ENCODE measurements around the gene SLC35A2. TPM values are rescaled to one million over a fixed set of nuclear protein-coding genes. Genes with fewer than 3 reads are reported as not detected.

Gene SLC35A2
- total RNA-seq, 1 donor from 2014 or later, result 21.9 TPM

DNA sequence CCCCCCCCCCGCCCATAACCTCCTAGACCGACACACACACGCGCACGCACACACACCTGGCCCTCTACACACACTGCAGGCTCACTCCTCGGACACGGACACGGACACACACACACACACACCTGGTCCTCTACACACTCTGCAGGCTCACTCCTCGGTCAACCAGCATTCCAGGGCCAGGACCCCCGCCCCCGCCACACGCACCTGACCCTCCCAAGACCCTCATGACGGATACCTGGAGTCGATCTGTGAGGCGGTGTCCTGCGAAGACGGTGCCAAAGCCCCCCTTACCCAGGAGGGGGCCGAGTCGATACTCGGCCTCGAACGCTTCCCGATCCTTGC lies 6.8 kb upstream of the SLC35A2 start:
- peak overlapping the region; percentile 56 for H3K4me3 ChIP-seq (ENCODE audit: low read depth, low read length)
- DNase-seq (ENCODE audit: low read depth) (no peak), FAIRE-seq (no peak)
- H3K36me3 ChIP-seq (ENCODE audit: control insufficient read depth, insufficient read depth, low read length), result peaks cover 4% of the 10 kb centered on the region
- TF ChIP-seq, protein P1, sequence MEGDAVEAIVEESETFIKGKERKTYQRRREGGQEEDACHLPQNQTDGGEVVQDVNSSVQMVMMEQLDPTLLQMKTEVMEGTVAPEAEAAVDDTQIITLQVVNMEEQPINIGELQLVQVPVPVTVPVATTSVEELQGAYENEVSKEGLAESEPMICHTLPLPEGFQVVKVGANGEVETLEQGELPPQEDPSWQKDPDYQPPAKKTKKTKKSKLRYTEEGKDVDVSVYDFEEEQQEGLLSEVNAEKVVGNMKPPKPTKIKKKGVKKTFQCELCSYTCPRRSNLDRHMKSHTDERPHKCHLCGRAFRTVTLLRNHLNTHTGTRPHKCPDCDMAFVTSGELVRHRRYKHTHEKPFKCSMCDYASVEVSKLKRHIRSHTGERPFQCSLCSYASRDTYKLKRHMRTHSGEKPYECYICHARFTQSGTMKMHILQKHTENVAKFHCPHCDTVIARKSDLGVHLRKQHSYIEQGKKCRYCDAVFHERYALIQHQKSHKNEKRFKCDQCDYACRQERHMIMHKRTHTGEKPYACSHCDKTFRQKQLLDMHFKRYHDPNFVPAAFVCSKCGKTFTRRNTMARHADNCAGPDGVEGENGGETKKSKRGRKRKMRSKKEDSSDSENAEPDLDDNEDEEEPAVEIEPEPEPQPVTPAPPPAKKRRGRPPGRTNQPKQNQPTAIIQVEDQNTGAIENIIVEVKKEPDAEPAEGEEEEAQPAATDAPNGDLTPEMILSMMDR (IDR thresholded peaks at IDR 0.05; ENCODE audit: insufficient read depth, low read length, severe bottlenecking), result no peak
- no peaks in the 10 kb centered on the region for H3K27me3 ChIP-seq (ENCODE audit: control insufficient read depth, insufficient read depth, low read length)

DNA sequence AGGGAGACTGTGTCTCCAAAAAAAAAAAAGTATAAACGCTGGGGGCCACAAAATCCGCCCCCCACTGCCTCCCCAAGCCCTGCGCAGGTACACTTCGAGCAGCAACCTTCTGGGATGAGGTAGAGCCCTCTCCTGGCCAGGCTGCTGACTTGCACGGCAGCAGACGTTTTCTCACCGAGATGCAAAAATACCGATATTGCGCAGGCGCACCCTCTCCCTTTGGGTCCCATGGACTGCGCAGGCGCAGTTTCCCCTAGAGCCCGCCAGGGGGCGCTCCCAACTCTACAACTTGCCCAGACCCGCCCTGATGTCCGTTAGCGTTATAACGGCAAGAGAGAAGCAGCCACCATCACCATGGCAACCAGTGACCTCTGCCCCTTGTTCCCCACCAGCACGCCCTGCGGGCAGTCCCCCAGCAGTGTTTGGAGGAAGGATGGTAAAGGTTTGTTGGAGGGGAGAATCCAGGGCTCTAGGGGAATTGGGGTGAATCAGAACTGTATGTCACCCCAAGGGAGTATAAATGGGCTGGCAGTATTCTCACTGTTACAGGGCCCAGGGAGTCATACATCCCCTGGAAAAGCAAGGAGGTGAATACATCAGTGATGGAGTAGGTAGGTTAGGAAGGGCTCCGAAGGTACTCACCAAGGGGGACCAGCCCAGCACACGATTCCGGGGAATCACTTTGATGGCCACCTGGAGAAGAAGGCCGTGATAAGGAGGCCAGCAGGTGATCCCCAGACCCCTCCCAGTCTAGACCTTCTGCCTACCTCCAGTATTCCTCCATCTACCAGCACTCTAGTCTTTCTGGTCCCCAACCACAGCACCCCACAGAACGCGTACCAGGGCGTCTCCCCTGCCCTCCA lies 5.9 kb upstream of the SLC35A2 start:
- FAIRE-seq (no peak), DNase-seq (ENCODE audit: low read depth) (peak; percentile 79)
- Histone ChIP-seq H3K36me3 (ENCODE audit: control insufficient read depth, insufficient read depth, low read length) (peaks cover 3% of the 10 kb centered on the region), H3K4me3 (ENCODE audit: low read depth, low read length) (peak overlapping the region; percentile 56), H3K27me3 (ENCODE audit: control insufficient read depth, insufficient read depth, low read length) (no peaks in the 10 kb centered on the region)
- TF ChIP-seq, protein P1 (IDR thresholded peaks at IDR 0.05; ENCODE audit: insufficient read depth, low read length, severe bottlenecking), result peak; percentile 89

DNA sequence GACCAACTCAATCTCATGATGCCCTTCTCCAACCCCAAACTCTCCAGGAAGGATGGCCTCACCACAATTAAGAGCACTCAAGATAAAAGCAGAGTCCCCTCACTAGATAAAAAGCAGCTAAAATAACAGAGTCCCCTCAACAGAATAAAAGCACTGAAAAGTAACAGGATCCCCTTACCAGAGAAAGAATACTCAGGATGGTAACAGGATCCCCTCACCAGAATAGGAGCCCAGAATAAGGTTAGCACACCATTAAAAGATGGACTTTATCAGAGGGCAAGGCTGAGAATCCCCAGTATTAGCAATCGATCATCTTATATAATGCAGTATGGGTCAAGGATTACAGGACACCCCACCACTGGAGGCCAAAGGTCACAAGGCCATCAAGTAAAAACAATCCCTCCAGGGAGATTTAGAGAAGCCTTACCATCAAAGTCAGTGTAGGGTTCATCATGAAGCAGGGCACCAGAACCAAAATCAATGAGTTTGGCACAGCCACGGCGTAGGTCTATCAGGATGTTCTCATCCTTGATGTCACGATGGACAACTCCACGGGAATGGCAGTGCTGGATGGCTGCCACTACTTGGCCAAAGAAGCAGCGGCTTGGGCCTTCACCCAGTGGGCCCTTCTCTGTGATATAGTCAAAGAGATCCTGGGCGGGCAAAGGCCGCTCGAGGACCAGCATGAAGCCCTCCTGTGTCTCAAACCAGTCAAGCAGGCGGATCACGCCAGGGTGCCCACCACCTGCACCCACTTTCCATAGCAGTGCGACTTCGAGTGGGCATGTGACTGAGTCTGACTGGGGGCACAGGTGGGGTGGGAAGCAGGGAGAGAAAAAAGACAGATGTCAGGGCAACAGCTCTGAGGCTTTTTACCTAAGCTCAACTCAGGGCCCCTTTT lies 3.4 kb upstream of the SLC35A2 start:
- DNase-seq (ENCODE audit: low read depth) (no peak), FAIRE-seq (no peak)
- TF ChIP-seq, protein P1 (IDR thresholded peaks at IDR 0.05; ENCODE audit: insufficient read depth, low read length, severe bottlenecking), result no peak
- H3K4me3 ChIP-seq (ENCODE audit: low read depth, low read length), result no peak overlapping the region
- H3K27me3 ChIP-seq (ENCODE audit: control insufficient read depth, insufficient read depth, low read length), result no peaks in the 10 kb centered on the region
- H3K36me3 ChIP-seq (ENCODE audit: control insufficient read depth, insufficient read depth, low read length), result peaks cover 3% of the 10 kb centered on the region

GRCh38 chrX:48913605-48914366 lies 2.3 kb upstream of the SLC35A2 start:
- FAIRE-seq (no peak), DNase-seq (ENCODE audit: low read depth) (no peak)
- peaks cover 3% of the 10 kb centered on the region for H3K36me3 ChIP-seq (ENCODE audit: control insufficient read depth, insufficient read depth, low read length)
- no peak overlapping the region for H3K4me3 ChIP-seq (ENCODE audit: low read depth, low read length)
- H3K27me3 ChIP-seq (ENCODE audit: control insufficient read depth, insufficient read depth, low read length), result no peaks in the 10 kb centered on the region
- TF ChIP-seq, protein P1 (IDR thresholded peaks at IDR 0.05; ENCODE audit: insufficient read depth, low read length, severe bottlenecking), result no peak

GRCh38 chrX:48910926-48911411 lies 477 bp downstream of the SLC35A2 start:
- DNase-seq (ENCODE audit: low read depth) (no peak), FAIRE-seq (no peak)
- TF ChIP-seq, protein P1 (IDR thresholded peaks at IDR 0.05; ENCODE audit: insufficient read depth, low read length, severe bottlenecking), result no peak
- Histone ChIP-seq H3K36me3 (ENCODE audit: control insufficient read depth, insufficient read depth, low read length) (peaks cover 3% of the 10 kb centered on the region), H3K4me3 (ENCODE audit: low read depth, low read length) (peak overlapping the region; percentile 55), H3K27me3 (ENCODE audit: control insufficient read depth, insufficient read depth, low read length) (no peaks in the 10 kb centered on the region)
